ENCODE data around the gene HCFC1R1.
A peak's percentile ranks its signal among the peaks of the same experiment; 100 is the strongest.

Gene HCFC1R1

DNA sequence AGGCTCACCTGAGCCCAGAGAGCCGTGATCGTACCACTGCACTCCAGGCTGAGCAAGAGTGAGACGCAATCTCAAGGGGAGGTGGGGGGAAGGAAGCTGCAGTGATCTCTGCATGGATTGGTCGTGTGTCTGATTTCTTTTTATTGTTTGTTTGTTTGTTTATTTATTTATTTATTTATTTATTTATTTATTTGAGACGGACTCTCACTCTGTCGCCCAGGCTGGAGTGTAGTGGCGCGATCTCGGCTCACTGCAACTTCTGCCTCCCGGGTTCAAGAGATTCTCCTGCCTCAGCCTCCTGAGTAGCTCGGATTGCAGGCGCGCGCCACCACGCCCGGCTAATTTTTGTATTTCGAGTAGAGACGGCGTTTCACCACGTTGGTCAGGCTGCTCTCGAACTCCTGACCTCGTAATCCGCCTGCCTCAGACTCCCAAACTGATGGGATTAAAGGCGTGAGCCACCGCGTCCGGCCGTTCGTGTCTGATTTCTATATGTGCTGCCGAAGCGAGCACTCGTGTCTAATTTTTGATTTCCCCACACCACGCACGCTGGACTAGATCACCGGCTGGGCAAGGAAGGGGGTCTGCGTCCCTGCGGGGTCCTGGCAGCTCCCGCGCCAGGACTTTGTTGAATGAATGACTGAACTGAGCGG is 4.0 kb downstream of the HCFC1R1 start:
- DNase-seq (ENCODE audit: low read depth): no peak

DNA sequence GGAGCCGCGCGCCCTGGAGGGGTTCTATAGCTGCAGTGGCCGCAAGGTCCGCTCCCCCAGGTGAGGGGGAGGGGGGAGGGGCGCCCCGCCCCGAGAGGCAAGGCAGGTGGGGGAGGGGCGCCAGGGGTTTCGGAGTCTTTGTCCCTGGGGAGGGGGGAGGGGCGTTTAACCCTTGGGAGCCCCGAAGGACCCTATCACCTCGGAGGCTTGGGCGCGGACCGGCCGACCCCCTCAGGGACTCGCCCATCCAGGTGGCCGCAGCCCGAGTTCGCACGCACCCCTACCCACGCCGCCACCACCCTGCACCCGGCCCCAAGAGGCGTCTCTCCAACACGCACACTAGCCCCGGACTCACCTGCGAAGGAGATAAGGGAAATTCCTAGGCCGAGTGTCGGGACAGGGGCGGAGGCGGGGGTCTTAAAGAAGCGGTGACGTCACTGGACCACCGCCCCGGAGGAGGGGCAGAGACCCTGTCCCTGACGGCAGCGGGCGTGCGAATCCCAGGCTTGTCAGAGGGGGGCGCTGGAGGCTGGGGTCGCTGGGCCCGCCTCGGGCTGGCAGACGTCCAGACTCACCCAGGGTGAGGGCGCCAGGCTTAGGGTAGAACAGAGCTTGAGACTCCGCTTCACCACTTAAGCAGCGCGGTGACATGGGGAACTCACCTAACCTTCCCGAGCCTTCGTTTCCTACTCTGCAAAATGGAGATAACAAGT is 5.8 kb downstream of the HCFC1R1 start, which contains the start of gene CLDN6:
TSS of gene CLDN6 (minus strand) at position 390 of the 713 bp plus-strand sequence. CDS start 2,162 bp downstream, outside the sequence.
- DNase-seq (ENCODE audit: low read depth): no peak

DNA sequence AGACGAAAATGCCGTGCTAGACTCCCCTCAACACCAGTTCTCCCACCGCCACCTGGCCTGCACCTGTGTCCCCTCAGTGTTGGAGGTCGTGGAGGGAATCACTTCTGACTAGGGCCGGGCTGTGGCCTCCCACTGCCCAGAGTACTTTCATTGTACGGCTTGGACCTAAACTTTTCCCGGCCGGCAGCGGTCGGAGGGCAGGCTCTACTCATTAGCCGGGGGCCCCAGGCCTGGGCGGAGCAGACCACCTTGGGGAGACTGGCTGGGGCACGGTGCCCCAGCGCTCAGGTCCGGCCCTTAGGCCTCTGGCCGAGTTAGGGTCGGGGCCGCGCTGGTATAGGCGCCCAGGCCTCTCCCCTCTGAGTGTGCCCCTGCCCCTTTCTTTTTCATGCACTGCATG is 6.4 kb downstream of the HCFC1R1 start:
- DNase-seq (ENCODE audit: low read depth): no peak

DNA sequence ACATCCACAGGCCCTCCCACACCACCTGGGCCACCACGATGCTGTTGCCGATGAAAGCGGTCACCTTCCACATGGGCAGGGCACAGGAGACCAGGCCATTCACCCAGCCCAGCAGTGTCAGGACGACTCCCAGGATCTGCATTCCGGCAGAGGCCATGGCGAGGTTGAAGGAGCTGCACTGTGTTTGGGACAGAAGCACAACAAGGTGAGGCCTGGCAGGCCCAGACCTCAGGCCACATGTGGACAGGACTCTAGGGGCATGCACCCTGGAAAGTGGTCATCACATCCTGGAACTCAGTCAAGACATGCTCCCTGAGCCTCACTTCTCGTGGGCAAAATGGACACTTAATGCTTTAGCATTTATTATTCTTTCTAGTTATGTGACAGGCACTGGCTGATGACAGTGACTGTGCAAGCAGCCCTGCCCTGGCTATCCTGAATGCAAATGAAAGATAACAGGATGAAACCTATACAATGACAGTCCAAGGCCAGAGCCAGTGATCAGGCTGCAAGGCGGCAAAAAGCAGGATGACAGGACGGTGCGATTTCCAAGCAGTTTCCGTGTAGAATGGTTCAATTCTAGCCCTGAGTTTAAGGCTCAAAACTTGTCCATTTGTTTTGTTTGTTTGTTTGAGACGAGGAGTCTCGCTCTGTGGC is 7.7 kb downstream of the HCFC1R1 start:
- no peak for DNase-seq (ENCODE audit: low read depth)

DNA sequence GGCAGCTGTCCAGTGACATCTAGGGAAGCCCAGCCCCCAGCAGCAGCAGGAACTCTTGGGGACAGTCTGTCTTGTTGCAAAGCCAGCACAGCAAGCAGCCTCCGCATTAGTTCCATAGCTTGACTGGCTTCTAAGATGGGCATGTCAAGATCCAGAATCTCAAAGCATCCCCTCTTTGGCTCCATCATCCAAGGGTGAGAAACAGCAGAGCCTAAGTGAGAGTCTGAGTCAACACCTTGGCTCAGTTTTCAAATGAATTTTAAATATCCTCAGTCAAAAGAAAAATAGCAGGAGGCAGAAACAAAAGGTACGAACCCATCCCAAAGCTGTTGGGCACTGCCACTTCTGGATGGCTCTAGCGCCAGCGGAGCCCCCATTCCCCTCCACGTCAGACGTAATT is 8.8 kb downstream of the HCFC1R1 start:
- DNase-seq (ENCODE audit: low read depth): no peak

DNA sequence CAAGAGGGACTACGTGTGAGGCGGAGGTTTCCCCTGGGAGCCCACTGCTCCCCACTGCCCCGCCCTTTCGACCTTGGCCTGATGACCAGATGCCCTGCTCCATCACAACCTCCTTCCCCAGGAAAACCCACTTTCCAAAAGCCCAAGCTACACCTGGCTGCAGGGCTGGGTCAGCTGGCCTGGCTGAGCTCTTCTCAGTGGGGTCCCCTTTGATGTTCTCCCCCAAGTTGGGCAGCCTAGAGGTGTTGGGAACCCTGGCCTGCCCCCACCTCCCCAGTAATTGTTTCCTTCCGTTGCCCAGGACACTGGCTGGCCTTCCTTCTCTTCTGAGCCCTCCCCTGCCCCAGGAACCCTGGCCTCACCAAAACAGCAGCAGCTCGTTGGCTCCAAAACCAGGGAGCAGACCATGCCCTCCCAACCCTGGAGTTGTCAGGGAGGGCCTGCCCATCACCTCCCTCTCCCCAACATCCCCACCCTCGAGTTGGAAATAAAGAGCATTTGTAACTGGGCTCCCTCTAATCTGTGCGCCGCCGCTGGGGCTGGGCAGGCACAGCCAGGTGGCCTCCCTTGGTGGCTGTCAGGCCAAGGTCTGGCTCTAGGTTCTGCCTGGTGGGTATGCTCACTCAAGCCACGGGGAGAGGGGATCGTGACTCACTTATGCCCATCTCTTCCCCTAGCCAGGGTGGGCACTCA is 9.6 kb downstream of the HCFC1R1 start:
- no peak for DNase-seq (ENCODE audit: low read depth)

DNA sequence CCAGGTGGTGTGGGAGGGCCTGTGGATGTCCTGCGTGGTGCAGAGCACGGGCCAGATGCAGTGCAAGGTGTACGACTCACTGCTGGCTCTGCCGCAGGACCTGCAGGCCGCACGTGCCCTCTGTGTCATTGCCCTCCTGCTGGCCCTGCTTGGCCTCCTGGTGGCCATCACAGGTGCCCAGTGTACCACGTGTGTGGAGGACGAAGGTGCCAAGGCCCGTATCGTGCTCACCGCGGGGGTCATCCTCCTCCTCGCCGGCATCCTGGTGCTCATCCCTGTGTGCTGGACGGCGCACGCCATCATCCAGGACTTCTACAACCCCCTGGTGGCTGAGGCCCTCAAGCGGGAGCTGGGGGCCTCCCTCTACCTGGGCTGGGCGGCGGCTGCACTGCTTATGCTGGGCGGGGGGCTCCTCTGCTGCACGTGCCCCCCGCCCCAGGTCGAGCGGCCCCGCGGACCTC is 10.2 kb downstream of the HCFC1R1 start:
- DNase-seq (ENCODE audit: low read depth): no peak

DNA sequence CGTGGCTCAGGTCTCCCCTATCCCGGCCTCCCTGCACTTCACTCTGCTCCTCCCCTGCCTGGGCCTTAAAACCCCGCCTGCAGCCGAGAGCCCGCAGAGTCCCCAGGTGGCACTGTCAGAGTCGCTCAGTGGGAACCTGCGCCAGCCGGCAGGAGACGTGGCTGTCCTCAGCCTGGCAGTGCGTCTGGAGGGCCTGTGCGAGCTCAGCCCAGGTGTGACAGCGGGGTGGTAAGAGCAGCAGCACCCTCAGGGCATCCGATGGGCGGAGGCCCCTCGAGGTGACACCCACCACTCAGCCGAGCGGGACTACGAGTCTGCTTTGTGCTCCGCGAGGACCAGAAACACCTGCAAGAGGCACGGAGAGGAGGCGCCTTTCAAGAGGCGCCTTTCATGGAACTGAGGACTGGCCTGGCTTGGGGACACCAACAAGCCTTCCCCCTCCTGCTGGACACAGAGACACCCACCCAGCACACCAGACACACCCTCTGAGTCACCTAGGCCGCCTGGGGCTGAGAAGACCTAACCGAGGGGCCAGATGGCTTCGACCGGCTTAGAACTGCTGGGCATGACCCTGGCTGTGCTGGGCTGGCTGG is 10.8 kb downstream of the HCFC1R1 start, which contains the start of gene CLDN9:
TSS of gene CLDN9 (plus strand) at position 96 of the 593 bp plus-strand sequence. CDS start at position 536, 440 bp downstream.
- no peak for DNase-seq (ENCODE audit: low read depth)

DNA sequence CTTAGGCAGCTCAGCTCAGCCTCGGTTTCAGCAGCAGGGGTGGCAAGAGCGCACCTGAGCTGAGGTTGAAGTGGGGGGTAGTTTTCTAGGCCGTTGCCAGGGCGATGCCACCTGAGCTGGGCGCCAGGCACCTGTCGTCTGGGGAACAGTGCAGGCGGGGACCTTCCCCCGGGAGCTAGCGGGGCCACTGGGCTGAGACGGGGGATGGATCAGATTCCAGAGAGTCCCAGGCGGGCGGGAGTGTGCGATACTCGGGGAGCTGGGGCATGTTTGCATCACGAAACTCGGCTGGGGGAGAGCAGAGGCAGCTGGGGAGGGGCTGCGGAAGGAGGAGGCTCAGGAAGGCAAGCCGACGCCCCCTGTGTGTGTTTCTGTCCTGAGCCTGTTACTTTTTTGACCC is 11.5 kb downstream of the HCFC1R1 start:
- no peak for DNase-seq (ENCODE audit: low read depth)

DNA sequence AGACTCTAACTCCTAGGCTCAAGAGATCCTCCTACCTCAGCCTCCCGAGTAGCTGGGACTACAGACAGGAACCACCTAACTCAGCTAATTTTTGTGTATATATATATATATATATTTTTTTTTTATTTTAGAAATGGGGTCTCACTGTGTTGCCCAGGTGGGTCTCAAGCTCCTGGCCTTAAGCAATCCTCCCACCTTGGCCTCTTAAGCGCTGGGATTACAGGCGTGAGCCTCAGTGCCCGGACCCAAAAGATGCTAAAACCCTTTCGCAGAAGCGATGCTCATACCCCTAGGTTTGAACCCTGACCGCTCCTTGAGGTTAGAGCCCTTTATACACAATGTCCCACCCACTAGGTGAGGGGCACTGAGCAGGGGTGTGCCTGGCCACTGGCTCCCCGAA is 13.2 kb downstream of the HCFC1R1 start:
- DNase-seq (ENCODE audit: low read depth): no peak

DNA sequence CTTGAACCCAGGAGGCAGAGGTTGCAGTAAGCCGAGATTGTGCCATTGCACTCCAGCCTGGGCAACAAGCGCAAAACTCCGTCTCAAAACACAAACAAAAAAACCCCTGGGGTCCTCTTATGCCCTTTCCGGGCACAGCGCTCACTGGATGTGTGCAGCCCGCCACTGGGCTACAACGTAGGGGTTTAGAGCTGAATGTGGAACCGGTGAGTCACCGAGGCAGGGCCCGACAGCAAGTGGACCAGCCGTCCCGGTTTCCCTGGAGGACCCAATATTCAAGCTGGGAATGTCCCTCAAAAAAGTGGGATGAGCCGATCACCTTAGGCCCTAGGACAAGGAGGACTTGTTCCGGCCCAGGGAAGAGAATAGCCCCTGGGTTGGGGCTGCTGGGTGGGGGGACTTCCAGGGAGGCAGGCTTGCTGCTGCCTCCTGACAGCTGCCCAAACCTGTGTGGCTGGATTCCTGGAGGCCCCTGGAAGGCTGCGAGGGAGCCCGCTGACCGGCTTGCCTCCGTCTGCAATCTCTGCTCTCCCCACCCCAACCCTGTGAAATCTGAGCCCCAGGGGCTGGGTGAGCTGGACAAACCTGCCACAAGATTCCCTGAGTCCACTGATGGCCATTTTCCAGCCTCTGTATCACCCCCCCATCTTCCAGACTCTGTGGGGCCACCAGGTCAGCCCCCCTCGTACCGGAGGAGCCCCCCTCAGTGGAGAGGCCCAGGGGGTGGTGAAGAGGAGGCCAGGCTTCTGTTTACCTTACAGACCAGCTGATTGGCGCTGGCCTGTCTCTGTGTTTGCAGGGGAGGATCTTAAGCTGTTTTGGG is 14.0 kb downstream of the HCFC1R1 start:
- DNase-seq (ENCODE audit: low read depth): no peak

DNA sequence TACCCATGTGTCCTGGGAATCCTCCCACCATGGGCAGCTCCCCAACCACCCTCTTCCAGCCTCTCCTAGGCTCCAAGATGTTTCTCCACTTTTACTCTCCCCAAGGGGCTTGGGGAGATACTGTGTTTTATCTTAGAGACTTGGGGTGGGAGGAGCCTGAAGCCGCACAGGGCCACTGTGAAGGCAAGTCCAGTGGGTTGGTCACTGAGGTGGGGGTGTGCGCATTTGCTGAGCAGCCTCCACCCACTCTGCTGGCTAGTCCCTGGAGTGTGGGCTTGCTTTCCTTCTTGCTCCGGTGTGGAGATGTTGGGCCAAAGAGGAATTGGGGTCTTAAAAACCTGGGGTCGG is 15.1 kb downstream of the HCFC1R1 start:
- no peak for DNase-seq (ENCODE audit: low read depth)

DNA sequence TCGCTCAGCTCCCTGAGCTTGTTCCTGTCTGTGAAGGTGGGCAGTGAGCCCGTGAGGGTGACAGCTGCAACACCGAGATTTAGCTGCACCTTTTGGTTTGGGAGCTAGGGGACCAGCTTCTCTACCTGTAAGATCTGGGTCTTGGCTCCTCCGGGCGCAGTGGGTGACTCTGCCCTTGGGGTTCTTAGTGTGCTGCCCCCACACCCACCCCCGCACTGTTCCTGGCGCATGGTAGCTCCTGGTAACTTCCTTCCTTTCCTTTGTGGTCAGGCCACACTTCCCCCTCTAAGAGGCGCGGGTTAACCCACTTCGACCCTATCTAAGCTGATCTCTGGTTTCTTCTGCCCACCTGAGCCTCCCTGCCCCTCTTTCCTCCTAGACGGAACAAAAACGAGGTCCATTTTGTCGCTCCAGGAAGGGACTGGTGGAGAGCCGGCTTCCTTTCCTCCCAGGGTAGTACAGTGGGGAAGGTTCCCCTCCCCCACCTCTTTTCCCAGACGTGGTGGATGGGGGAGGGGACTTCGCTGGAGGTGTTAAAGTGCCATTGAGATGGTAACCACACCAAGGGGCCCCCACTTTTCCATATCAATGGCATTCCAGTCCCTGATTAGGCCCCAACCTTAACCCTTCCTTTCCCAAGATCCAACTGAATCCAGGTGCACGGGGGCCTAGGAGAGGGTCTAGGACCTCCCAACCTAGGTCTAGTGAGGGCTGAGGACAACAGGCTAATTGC is 15.6 kb downstream of the HCFC1R1 start:
- no peak for DNase-seq (ENCODE audit: low read depth)

DNA sequence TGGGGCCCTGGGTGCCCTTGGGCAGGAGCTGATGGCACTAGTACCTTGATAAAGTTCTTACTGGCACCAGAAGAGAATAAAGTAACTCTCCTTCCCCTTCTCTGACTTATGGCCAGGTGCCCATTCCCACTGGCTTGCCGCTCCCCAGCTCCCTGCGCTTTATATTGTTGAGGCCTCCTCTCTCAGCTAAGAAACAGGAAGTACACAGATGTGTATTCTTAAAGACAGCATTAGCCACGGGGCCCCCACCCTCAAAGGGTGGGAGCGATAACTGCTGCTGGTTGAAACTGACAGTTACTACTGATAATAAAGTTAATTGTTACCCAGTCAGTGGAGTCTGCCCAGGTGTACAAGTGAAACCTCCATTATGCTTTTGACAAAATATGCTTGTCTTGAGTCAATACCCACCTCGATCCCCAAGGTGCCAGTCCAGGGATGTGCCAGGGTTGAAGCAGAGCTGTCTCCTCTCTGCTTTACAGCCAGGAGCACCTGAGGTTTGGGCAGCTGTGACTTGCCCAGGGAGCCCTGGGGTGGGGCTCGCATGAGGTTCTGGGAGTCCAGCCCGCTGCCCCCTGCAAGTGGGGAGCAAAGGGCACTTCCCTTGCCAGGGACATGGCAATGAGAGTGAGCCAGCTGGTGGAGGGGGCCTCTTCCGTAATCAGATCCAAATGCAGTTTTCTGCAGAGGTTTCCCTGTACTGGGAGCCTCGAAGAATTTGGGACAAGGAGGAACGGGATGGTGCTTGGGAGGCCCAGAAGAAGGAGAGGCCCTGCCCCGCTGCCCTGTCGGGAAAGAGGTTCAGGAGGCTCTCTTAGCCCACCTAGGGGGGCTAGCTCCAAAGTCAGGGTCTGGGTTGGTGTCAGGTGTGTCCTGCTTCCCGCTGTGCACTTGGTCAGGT is 16.4 kb downstream of the HCFC1R1 start:
- DNase-seq (ENCODE audit: low read depth): no peak

DNA sequence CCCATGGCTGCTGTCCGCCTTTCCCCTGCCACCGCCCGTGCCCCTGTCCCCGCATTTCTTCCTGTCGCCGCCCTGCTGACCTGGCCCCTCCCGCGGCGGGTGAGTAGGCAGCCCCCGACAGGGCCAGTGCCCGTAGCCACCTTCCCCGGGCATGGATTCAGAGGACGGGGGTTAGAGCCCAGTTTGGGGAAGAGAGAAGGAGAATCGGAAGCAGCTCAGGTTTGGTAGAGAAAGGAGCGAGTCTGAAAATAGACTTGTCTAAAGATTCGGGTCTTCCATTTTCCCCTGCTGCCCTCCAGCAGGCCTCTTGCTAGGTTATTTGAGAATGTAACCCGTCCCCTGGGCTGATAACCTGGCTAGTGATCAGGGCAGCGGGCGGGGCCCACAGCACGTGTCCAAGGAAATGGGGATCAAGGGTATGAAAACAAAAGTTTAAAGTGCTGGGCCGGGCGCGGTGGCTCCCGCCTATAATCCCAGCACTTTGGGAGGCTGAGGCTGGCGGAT is 18.9 kb downstream of the HCFC1R1 start:
- DNase-seq (ENCODE audit: low read depth): no peak

DNA sequence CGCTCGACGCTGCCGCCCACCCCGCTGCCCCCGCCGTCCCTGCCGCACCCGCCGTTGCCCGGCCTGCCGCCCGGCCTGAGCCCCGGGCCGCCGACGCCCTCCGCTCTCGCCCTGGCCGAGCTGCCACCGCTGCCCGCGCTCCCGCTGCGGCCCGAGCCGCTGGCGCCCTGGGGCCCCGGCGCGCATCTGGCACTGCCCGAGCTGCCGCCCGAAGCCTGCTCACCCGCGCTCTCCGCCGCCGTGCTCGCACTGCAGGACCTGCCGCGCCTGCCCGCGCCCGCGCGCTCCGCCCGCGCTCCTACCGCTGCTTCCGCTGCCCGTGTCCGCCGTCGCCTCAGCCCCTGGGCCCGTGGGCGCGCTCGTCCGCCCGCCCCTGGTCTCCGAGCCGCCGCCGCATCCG is 19.4 kb downstream of the HCFC1R1 start:
- DNase-seq (ENCODE audit: low read depth): no peak

DNA sequence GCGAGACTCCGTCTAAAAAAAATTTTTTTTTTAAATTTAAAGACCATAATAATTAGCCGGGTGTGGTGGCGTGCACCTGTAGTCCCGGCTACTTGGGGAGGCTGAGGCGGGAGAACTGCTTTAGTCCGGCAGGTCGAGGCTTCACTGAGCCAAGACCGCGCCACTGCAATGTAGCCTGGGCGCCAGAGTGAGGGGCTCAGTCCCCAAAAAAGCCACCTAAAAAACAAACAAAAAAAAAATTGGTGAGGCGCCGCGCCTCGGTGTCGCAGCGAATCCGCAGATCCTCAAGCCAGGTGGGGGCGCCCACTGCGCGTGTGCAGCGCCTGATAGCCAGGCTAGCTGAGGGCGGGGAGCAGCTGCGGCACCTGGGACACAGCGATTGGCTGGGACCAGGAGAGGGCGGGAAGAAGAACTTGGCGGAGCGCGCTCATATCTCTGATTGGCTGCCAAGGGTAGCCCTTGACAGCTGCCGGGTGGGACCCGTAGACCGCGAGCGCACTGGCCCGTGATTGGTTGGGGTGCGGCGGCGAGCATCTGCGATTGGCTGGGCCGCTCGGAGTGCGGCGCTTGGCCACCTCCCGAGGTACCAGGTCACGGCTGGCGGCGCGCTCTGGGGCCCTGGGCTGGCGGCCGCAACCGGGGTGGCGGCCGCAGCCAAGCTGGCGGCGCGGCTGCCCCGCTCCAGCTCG is 20.0 kb downstream of the HCFC1R1 start:
- DNase-seq (ENCODE audit: low read depth): peak; percentile 94

DNA sequence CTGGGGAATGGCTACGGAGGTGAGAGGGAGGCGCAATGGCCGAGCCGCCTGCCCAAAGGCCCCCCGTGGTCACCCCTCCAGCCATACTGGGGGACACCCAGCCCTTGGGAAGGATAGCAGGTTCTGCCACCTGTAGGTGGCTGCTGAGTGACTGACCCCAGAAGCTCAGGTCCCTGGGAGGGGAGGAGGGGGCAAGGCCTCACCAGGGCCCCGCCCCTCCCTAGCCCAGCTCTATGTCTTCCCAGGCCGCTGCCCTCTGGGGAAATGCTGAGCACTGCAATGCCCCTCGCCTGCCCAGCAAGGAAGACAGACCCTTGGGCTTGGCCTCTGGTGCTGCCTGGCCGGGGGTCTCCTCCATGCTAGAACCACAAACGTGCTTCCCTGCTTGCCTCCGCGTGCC is 22.4 kb downstream of the HCFC1R1 start:
- DNase-seq (ENCODE audit: low read depth): no peak

DNA sequence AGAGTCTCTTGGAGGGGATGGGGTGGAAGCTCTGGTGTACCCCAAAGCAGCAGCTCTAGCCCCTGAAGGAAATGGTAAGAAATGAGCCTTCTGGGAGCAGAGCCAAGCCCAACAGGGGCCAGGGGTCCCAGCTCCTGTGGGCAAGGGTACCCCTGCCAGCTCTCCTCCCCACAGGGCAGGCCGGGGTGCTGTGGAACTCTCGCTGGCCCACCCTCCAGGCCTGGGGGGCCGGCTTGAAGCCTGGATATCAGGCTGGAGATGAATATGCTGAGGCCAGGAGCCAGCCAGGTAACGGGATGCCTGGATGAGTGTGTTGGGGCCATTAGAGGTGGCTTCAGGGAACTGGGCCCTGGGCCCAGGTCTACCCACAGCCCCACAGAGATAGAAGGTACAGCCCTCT is 23.2 kb downstream of the HCFC1R1 start:
- no peak for DNase-seq (ENCODE audit: low read depth)
